Panc1 (cell line): Measurements from ENCODE around the gene RBBP6. TPM values are rescaled to one million over a fixed set of nuclear protein-coding genes. Genes with fewer than 3 reads are reported as not detected.

ENCODE experiments used
- ATAC-seq: fragments of 200-7000 bp; cut with Tn5 transposase; 2 replicates; pipeline ENCODE4 v1.9.1; 2020; ENCODE audit warnings: mild to moderate bottlenecking, moderate library complexity
- BruUV-seq: library from RNA; stranded (reverse); fragments of 400-500 nt; replicated peaks from 2 replicates; lab custom pipeline; 2021; lab: Mats Ljungman, UMichigan
- CTCF ChIA-PET: fragments of 300-600 bp; sonication (Branson Sonifier 250); formaldehyde crosslinking; loops from one replicate; lab custom pipeline; 2022; ENCODE audit warnings: antibody characterized with exemption; lab: Charles Lee
- POLR2A ChIA-PET: fragments of 300-600 bp; sonication (Branson Sonifier 250); formaldehyde crosslinking; loops from one replicate; lab custom pipeline; 2022; ENCODE audit warnings: antibody characterized with exemption; lab: Charles Lee
- DNase-seq: peaks from one replicate; pipeline ENCODE4 v3.0.0-alpha.2; 2010; ENCODE audit warnings: low read depth, low spot score
- H3K27ac ChIP-seq: 2 replicates; pipeline ENCODE4 v1.5.1; 2011; ENCODE audit warnings: mild to moderate bottlenecking, low read length, inconsistent platforms
- H3K27me3 ChIP-seq: fragments of 200-500 bp; sonication (Bioruptor generic); 2 replicates; pipeline ENCODE4 v1.6.0; 2014; ENCODE audit warnings: low read length, inconsistent platforms; ENCODE audit not compliant: control insufficient read depth, insufficient read depth
- H3K36me3 ChIP-seq: fragments of 200-500 bp; sonication (Bioruptor generic); 2 replicates; pipeline ENCODE4 v1.5.1; 2014; ENCODE audit warnings: inconsistent platforms, mild to moderate bottlenecking, low read length, moderate library complexity; ENCODE audit not compliant: control insufficient read depth, insufficient read depth
- H3K4me1 ChIP-seq: 2 replicates; pipeline ENCODE4 v1.5.1; 2011; ENCODE audit warnings: inconsistent platforms, mild to moderate bottlenecking, low read length, moderate library complexity; ENCODE audit not compliant: control insufficient read depth, insufficient read depth
- H3K4me3 ChIP-seq, 2 experiments: 2 replicates each; pipeline ENCODE4 v1.5.1; 2011 to 2012; ENCODE audit warnings: low read depth in 2 of 2, low read length in 2 of 2, mild to moderate bottlenecking in 2 of 2, inconsistent platforms in 1 of 2, moderate library complexity in 1 of 2
- H3K9me3 ChIP-seq: fragments of 200-500 bp; sonication (Bioruptor generic); 2 replicates; pipeline ENCODE4 v1.5.1; 2014; ENCODE audit warnings: low read depth, mild to moderate bottlenecking, inconsistent platforms, low read length, moderate library complexity; ENCODE audit not compliant: control insufficient read depth, insufficient read depth
- POLR2AphosphoS5 ChIP-seq: IDR thresholded peaks from 2 replicates; pipeline ENCODE4 v1.6.1; 2012; ENCODE audit warnings: mild to moderate bottlenecking, low read depth, low read length, moderate library complexity
- SIN3A ChIP-seq: IDR thresholded peaks from 2 replicates; pipeline ENCODE4 v1.6.1; 2012; ENCODE audit warnings: low read depth, mild to moderate bottlenecking, low read length, moderate library complexity, borderline replicate concordance; ENCODE audit not compliant: insufficient read depth
- TCF7L2 ChIP-seq: IDR thresholded peaks from 2 replicates; pipeline ENCODE4 v1.6.1; 2011; ENCODE audit warnings: mild to moderate bottlenecking, low read depth, low read length, inconsistent platforms
- in situ Hi-C: cut with HindIII; loops from 2 replicates; pipeline ENCODE4 v1.10.0; 2016; ENCODE audit warnings: low sequenced_read_pairs, low pct_unique_long_range_greater_than_20kb
- intact Hi-C: fragments of 100-400 bp; cut with micrococcal nuclease; formaldehyde crosslinking; loops from one replicate; pipeline ENCODE4 v1.10.0; 2022; ENCODE audit not compliant: unreplicated experiment
- total RNA-seq: library from RNA; stranded (reverse); gene quantifications from one replicate; pipeline ENCODE4 v1.2.1, GENCODE V29; 2021; ENCODE audit not compliant: unreplicated experiment
- TF ChIP-seq, protein P1 (sequence below): fragments of 450-650 bp; IDR thresholded peaks from 2 replicates; pipeline ENCODE4 v1.5.1; 2017; ENCODE audit warnings: mild to moderate bottlenecking
- TF ChIP-seq, protein P2 (sequence below), 2 experiments: IDR thresholded peaks; 2 replicates each; pipeline ENCODE4 v1.6.1; 2011 to 2012; ENCODE audit warnings: low read depth in 2 of 2, control low read depth in 1 of 2, low read length in 1 of 2, mild to moderate bottlenecking in 1 of 2, moderate library complexity in 1 of 2; ENCODE audit not compliant: insufficient read depth in 1 of 2

Gene RBBP6
- total RNA-seq, 1 experiment from 2014 or later = 42.7 TPM

DNA sequence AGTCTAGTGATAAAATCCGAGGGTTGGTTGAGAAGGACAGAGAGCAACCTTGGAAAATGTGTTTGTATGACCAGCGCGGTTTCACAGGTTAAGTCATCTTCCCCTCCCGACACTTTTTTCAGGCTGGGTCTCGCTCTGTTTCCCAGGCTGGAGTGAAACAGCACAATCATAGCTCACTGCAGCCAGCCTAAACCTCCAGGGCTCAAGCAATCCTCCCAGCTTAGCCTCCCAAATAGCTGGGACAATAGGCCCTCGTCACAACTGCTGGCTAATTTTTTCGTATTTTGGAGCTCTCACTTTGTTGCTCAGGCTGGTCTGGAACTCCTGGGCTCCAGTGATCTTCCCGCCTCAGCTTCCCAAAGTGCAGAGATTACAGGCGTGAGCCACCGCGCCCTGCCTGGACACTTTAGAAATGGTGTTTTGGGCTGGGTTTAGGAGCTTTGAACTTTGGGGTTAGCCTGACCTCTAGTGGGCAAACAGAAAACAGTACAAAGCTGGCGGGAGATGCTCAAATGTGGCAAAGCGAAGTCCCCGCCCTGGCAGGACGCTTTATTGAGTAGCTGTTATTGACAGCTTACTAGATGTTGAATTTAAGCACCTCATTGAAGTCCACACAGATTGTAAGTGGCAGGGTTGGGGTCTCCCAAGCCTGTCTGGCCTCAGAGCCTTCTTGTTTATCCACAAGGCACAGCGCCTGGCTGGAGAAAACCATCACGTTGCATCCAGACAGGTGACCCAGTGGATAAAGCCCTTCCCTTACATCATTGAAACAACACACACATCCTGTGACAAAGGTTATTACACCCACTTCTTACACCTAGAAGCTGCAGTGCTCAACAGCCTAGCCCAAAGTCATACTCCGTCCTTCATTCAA is 34.7 kb upstream of the RBBP6 start:
- ATAC-seq = peak; percentile 93
- no TSS peak for BruUV-seq

GRCh38 chr16:24505959-24506358 is 33.4 kb upstream of the RBBP6 start:
- CTCF ChIA-PET = interaction anchor here (1.2 to 1.6 kb wide), 2 partner anchors 133 to 439 kb away, joined by 4 to 5 read pairs; no protein-coding TSS in a partner anchor

More for the DNA sequence above, 34.7 kb upstream of the RBBP6 start:
- H3K9me3 ChIP-seq = no peaks in the 10 kb centered on the region
- no peak overlapping the region for H3K4me3 ChIP-seq
- peak; percentile 61 for DNase-seq
- H3K27me3 ChIP-seq = no peaks in the 10 kb centered on the region; the same call in 1 of the 2 replicates
- POLR2A ChIA-PET = no interaction called here
- in situ Hi-C loops (no loop called here), intact Hi-C loops (loop anchor here (1.0 to 10.0 kb wide), 2 partner anchors 250 to 462 kb away; partner anchors contain the start of gene CACNG3)
- CTCF ChIA-PET = interaction anchor here (0.5 to 1.8 kb wide), 15 partner anchors 10 to 701 kb away, joined by 3 to 14 read pairs (median 6); no protein-coding TSS in a partner anchor
- TF ChIP-seq, protein P1, sequence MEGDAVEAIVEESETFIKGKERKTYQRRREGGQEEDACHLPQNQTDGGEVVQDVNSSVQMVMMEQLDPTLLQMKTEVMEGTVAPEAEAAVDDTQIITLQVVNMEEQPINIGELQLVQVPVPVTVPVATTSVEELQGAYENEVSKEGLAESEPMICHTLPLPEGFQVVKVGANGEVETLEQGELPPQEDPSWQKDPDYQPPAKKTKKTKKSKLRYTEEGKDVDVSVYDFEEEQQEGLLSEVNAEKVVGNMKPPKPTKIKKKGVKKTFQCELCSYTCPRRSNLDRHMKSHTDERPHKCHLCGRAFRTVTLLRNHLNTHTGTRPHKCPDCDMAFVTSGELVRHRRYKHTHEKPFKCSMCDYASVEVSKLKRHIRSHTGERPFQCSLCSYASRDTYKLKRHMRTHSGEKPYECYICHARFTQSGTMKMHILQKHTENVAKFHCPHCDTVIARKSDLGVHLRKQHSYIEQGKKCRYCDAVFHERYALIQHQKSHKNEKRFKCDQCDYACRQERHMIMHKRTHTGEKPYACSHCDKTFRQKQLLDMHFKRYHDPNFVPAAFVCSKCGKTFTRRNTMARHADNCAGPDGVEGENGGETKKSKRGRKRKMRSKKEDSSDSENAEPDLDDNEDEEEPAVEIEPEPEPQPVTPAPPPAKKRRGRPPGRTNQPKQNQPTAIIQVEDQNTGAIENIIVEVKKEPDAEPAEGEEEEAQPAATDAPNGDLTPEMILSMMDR = peak; percentile 85
- no peak for TF ChIP-seq TCF7L2
- H3K36me3 ChIP-seq = no peaks in the 10 kb centered on the region
- no peaks in the 10 kb centered on the region for H3K4me1 ChIP-seq
- H3K27ac ChIP-seq = no peak overlapping the region

More at GRCh38 chr16:24505959-24506358, 33.4 kb upstream of the RBBP6 start:
- POLR2A ChIA-PET = interaction anchor here (0.6 kb wide), 1 partner anchor 372 kb away, joined by 7 read pairs; no protein-coding TSS in a partner anchor
- TF ChIP-seq SIN3A = no peak
- no peak for TF ChIP-seq POLR2AphosphoS5
- TF ChIP-seq TCF7L2 = no peak
- TF ChIP-seq, protein P2, sequence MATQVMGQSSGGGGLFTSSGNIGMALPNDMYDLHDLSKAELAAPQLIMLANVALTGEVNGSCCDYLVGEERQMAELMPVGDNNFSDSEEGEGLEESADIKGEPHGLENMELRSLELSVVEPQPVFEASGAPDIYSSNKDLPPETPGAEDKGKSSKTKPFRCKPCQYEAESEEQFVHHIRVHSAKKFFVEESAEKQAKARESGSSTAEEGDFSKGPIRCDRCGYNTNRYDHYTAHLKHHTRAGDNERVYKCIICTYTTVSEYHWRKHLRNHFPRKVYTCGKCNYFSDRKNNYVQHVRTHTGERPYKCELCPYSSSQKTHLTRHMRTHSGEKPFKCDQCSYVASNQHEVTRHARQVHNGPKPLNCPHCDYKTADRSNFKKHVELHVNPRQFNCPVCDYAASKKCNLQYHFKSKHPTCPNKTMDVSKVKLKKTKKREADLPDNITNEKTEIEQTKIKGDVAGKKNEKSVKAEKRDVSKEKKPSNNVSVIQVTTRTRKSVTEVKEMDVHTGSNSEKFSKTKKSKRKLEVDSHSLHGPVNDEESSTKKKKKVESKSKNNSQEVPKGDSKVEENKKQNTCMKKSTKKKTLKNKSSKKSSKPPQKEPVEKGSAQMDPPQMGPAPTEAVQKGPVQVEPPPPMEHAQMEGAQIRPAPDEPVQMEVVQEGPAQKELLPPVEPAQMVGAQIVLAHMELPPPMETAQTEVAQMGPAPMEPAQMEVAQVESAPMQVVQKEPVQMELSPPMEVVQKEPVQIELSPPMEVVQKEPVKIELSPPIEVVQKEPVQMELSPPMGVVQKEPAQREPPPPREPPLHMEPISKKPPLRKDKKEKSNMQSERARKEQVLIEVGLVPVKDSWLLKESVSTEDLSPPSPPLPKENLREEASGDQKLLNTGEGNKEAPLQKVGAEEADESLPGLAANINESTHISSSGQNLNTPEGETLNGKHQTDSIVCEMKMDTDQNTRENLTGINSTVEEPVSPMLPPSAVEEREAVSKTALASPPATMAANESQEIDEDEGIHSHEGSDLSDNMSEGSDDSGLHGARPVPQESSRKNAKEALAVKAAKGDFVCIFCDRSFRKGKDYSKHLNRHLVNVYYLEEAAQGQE (IDR thresholded peaks at IDR 0.05; ENCODE audit: insufficient read depth in 1 of 2, low read depth in 2 of 2, low read length in 1 of 2) = no peak
- TF ChIP-seq, protein P1 = no peak
- Histone ChIP-seq H3K27me3 (peaks cover 2% of the 10 kb centered on the region; the same call in 1 of the 2 replicates), H3K9me3 (no peaks in the 10 kb centered on the region), H3K27ac (no peak overlapping the region), H3K4me1 (no peaks in the 10 kb centered on the region), H3K4me3 (no peak overlapping the region), H3K36me3 (no peaks in the 10 kb centered on the region)
- DNase-seq = no peak
- no TSS peak for BruUV-seq
- no peak for ATAC-seq
- in situ Hi-C loops (no loop called here), intact Hi-C loops (loop anchor here (10.0 kb wide), 1 partner anchor 251 kb away; the partner anchor contains the start of gene CACNG3)
